GM21367 (cell line): ENCODE measurements around the gene TICRR.

Experiments used
- ATAC-seq: cut with Tn5 transposase; IDR thresholded peaks from one replicate; pipeline ENCODE4 v1.9.1; 2021; ENCODE audit not compliant: unreplicated experiment

TICRR gene

DNA sequence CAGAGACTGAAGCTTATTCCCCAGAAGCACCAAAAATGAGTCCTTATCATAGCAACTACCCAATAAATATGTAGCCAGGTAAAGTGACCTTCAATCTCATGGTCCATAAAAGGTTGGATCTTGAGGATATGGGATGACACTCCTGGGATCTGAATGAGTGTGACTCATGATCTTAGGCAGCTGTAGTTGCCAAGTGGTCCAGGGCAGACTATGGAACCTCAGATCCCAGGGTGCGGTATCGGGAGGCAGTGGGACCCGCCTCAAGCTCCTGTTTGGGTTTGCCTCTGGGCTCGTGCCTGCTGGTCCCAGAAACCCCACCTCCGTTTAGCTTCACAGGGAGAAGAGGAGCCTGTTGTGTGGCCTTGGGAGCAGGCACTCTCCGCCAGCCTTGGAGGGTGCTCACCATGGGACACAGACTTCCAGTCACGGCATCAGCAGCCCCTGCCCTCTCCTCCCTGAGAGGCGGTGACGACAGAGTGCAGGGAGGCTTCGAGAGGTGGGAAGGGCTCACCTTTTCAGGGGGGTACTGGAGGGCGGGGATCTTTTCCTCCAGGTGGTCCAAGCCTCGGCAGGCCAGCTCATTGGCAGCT is 95.8 kb downstream of the TICRR start:
- ATAC-seq = no peak

GRCh38 chr15:89671687-89672086 is 96.4 kb downstream of the TICRR start:
- no peak for ATAC-seq

GRCh38 chr15:89672221-89673164 is 97.2 kb downstream of the TICRR start:
- no peak for ATAC-seq

DNA sequence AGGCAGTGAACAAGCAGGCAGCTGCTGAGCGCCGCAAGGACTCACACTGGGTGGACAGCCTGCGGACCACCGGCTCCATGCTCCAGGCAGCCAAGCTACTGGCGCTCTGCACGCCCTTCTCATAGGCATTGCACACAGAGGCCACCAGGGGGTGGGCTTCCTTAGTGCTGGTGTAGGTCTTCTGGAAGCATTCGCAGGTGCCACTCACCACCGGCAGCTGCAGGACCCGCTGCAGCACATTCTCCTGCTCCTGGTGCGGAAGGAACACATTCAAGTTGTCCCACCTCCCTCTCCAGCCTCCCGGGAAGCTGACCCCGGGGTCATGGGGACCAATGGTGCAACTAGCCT is 97.9 kb downstream of the TICRR start:
- no peak for ATAC-seq

DNA sequence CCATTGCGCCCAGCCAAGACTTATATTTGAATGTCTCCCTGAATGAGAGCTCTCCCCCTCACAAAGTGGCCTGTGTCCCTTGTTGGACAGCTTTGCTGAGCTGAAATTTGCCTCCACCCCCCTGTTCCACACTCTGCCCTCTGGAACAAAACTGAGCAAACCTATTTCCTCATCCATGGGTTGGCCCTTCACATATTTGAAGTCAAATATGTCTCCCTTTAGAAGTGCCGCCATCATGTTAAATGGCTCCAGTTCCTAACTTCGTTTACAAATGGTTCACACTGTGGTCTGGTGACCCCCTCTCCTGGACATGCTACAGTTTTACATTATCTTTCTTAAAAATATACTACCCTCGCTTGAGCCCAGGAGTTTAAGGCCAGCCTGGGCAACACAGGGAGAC is 99.3 kb downstream of the TICRR start:
- ATAC-seq = no peak

- no peak for ATAC-seq
Measured at GRCh38 chr15:89675606-89676005, 100.3 kb downstream of the TICRR start.

DNA sequence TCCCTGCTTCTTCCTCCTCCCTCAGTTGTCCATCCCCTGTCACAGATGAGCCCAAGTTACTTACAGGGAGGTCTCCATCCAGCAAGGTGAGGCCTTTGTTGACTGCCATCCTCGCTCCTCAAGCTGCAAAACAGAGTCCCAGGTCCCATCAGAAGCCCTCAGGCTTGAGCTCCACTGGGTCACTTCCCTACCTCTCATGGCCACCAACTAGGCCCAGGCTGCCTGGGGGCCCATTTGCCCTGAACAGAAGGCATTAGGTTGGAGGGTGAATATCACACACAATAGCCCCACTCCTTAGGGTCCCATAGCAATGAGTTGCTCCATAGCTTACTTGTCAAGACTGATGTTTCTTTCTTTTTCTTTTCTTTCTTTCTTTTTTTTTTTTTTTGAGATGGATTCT is 102.1 kb downstream of the TICRR start:
- no peak for ATAC-seq
